Astrocyte of the spinal cord (primary cell): ENCODE data around the gene SLCO3A1.

Experiments used
- DNase-seq: peaks from one replicate; pipeline ENCODE4 v3.0.0; 2011; ENCODE audit warnings: low read depth, low spot score
- H3K4me3 ChIP-seq: 2 replicates; pipeline ENCODE4 v1.5.1; 2011; ENCODE audit warnings: low read depth, mild to moderate bottlenecking, low read length, moderate library complexity
- in situ Hi-C: cut with HindIII; loops from 2 replicates; pipeline ENCODE4 v1.10.0; 2017; ENCODE audit warnings: low sequenced_read_pairs
- TF ChIP-seq, protein P1 (sequence below): IDR thresholded peaks from 2 replicates; pipeline ENCODE4 v1.5.1; 2012; ENCODE audit warnings: low read depth, mild to moderate bottlenecking, low read length, inconsistent platforms

The SLCO3A1 gene

DNA sequence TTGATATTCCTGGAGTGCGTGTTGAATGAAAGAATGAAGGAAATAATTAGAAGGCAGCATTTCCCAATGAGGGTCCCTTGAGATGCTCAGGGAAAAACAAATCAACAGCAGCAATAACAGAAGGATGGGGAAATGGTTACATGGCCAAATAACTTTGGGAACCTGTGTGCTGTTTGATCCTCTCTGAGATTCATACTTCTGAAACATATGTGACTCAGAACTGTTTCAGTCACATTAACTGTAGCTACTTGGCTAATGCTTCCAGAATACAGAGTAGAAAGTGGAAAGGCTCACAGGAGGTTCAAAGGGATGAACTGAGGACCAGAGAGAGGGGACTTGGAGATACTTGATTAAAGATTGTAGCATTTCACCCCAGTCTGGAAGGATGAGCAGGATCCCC is 258.2 kb downstream of the SLCO3A1 start:
- no peak for DNase-seq
- TF ChIP-seq, protein P1, sequence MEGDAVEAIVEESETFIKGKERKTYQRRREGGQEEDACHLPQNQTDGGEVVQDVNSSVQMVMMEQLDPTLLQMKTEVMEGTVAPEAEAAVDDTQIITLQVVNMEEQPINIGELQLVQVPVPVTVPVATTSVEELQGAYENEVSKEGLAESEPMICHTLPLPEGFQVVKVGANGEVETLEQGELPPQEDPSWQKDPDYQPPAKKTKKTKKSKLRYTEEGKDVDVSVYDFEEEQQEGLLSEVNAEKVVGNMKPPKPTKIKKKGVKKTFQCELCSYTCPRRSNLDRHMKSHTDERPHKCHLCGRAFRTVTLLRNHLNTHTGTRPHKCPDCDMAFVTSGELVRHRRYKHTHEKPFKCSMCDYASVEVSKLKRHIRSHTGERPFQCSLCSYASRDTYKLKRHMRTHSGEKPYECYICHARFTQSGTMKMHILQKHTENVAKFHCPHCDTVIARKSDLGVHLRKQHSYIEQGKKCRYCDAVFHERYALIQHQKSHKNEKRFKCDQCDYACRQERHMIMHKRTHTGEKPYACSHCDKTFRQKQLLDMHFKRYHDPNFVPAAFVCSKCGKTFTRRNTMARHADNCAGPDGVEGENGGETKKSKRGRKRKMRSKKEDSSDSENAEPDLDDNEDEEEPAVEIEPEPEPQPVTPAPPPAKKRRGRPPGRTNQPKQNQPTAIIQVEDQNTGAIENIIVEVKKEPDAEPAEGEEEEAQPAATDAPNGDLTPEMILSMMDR = no peak

DNA sequence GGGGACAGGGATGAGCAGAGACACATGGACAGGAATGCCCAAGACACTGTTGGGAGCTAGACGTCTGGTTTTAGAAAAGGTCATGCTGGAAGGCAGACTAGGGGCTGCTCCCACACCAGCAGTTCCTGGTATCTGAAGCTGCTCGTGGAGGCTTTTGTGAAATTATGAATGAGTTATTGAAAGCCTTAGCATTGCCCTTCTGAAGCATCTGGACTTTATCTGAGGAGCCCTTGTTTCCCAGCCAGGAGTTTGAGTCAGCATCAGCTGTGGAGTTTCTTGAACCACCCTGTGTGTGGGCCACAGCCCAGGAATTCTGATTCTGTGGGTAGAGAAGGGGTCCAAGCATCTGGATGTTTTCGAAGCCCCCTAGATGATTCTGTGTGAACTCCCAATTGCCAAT is 258.7 kb downstream of the SLCO3A1 start:
- TF ChIP-seq, protein P1 = no peak
- DNase-seq = peak; percentile 22
- in situ Hi-C loops = no loop called here
- H3K4me3 ChIP-seq = no peak overlapping the region

More for the DNA sequence above, 258.2 kb downstream of the SLCO3A1 start:
- no peak overlapping the region for H3K4me3 ChIP-seq
- in situ Hi-C loops = no loop called here

DNA sequence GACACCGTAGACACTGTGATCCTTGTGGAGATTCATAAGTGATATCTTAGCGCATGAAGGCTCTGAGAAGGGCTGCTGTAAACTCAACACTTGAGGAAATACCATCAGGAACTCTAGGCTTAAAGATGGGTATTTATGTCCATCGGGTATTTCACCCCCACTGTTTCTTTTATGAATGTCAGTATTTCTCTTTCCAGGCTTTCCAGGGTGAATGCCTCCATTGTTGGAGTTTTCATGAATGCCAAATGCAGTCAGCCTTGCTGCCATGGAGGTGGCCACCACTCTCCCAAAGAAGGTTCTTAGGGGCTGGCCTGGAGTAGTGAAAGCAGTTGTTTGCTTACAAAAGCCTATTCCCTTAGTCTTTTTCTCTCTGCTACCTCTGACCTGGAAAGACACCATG is 259.2 kb downstream of the SLCO3A1 start:
- in situ Hi-C loops = no loop called here
- H3K4me3 ChIP-seq = no peak overlapping the region
- TF ChIP-seq, protein P1 = no peak
- DNase-seq = no peak

DNA sequence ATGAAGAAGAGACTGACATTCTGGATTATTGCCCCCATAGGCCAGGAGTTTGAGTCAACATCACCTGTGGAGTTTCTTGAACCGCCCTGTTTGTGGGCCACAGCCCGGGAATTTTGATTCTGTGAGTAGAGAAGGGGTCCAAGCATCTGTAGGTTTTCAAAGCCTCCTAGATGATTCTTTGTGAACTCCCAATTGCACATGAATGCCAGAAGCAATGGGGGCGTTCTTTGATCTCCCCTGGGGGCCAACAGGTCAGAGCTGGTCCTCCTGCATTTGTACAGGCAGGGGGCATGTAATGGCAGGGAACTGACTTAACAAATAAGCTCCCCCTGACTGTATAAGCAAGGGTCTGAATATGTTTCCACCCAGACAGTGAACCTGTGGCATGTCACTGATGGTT is 260.3 kb downstream of the SLCO3A1 start:
- H3K4me3 ChIP-seq = no peak overlapping the region
- no peak for DNase-seq
- TF ChIP-seq, protein P1 = no peak
- in situ Hi-C loops = no loop called here

DNA sequence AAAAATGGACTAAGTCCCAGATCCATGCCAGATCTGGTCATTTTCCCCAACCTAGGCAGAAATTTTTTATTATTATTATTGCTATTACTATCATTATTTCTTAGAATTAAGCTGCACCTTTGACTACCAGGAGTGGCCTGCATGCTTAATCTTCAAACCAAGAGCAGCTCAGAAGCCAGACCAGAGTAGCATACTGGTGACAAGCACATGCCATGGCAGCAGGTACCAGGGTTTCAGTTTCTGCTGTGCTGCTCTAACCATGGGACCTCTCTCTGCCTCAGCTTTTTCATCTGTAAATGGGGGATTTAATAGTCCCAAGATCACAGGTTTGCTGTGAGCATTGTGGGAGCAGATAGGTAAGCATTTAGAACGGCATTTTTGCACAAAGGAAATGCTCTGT is 262.3 kb downstream of the SLCO3A1 start:
- in situ Hi-C loops = no loop called here
- H3K4me3 ChIP-seq = no peak overlapping the region
- DNase-seq = no peak
- TF ChIP-seq, protein P1 = no peak

DNA sequence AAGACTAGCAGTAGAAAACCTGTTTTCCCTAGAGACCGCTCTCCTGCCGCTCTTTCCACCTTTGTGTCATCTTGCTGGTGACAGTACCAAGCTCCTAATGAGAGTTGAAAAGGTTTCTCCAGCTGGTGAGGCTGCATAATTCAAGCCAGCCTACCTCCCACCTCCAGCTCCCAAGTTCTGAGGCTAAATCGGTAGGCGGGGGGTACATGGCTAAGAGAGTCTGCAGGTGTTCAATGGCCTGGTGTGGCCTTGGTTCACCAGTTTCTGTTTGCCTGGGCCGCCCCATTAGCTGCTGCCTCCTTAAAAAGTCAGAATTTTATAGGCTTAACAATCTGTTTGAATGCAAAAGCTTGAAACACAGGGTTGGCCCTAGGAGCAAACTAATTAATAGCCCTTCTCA is 262.8 kb downstream of the SLCO3A1 start:
- in situ Hi-C loops = no loop called here
- TF ChIP-seq, protein P1 = no peak
- DNase-seq = no peak
- H3K4me3 ChIP-seq = no peak overlapping the region

DNA sequence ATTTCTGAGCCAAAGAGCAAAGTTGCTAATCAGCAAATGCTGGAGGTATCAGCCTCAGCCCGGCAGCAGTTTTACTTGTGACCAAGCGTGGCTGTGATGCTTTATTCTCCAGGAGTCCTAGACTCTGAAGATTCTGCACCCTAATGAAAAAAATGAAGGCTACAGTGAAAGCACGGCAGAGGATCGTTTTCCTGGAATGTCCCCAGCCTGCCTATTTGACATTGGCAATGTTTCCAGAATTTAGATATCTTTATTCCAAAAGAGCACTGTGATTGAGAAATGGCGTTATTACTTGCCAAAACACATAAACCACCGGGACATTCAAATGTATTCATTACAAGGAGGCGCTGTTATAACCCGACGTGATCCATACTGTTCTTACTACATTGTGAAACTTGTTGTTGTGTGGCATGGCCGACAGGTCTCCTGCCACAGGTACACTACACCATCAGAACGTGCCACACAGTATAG is 263.8 kb downstream of the SLCO3A1 start:
- in situ Hi-C loops = no loop called here
- TF ChIP-seq, protein P1 = no peak

More for the DNA sequence above, 263.8 kb downstream of the SLCO3A1 start:
- no peak for DNase-seq
- no peak overlapping the region for H3K4me3 ChIP-seq
